Mucosa of stomach (tissue), 1 donor: Measurements from ENCODE around the gene UPF3B.
"Not testable (repeated sequence)": the region's sequence is repeated elsewhere in the genome, so short reads cannot be mapped to it uniquely, and the experiment has no call there.

Experiments
- H3K27me3 ChIP-seq: one replicate; pipeline ENCODE4 v1.7.0; 2013; ENCODE audit warnings: mild to moderate bottlenecking, low read length; ENCODE audit not compliant: control insufficient read depth, insufficient read depth
- H3K36me3 ChIP-seq: one replicate; pipeline ENCODE4 v1.7.0; 2013; ENCODE audit warnings: low read length; ENCODE audit not compliant: control insufficient read depth, insufficient read depth
- H3K4me1 ChIP-seq: one replicate; pipeline ENCODE4 v1.7.0; 2013; ENCODE audit warnings: mild to moderate bottlenecking, low read length; ENCODE audit not compliant: control insufficient read depth, insufficient read depth
- H3K4me3 ChIP-seq: one replicate; pipeline ENCODE4 v1.7.0; 2013; ENCODE audit warnings: low read length
- H3K9ac ChIP-seq: one replicate; pipeline ENCODE4 v1.7.0; 2013; ENCODE audit warnings: mild to moderate bottlenecking, low read length, moderate library complexity
- H3K9me3 ChIP-seq: one replicate; pipeline ENCODE4 v1.7.0; 2013; ENCODE audit warnings: mild to moderate bottlenecking, low read length, moderate library complexity; ENCODE audit not compliant: control insufficient read depth
- donor health status: Pancreatic carcinoma.

UPF3B gene

GRCh38 chrX:119852382-119853353 lies at the start of gene UPF3B:
TSS of gene UPF3B (minus strand) at chrX:119852963. CDS start at chrX:119852928, 35 bp downstream.
- Histone ChIP-seq H3K9me3 (no peaks in the 10 kb centered on the region), H3K9ac (peak within 1 kb of the TSS; percentile 88), H3K36me3 (no peaks in the 10 kb centered on the region), H3K27me3 (no peaks in the 10 kb centered on the region), H3K4me3 (peak within 1 kb of the TSS; percentile 67), H3K4me1 (no peaks in the 10 kb centered on the region)

- peaks cover 3% of the 10 kb centered on the region for H3K4me1 ChIP-seq
- H3K4me3 ChIP-seq: no peak overlapping the region
- H3K27me3 ChIP-seq: no peaks in the 10 kb centered on the region
- H3K36me3 ChIP-seq: no peaks in the 10 kb centered on the region
- H3K9ac ChIP-seq: no peak overlapping the region
- no peaks in the 10 kb centered on the region for H3K9me3 ChIP-seq
These were observed 48.2 kb upstream of the UPF3B start for GRCh38 chrX:119900976-119901375.

- no peaks in the 10 kb centered on the region for H3K36me3 ChIP-seq
- no peak overlapping the region for H3K9ac ChIP-seq
These were observed 46.4 kb upstream of the UPF3B start for GRCh38 chrX:119899125-119899524.

GRCh38 chrX:119895843-119896326 lies 43.1 kb upstream of the UPF3B start, which contains the start of gene AKAP14:
TSS of gene AKAP14 (plus strand) at chrX:119895893. CDS start at chrX:119903224, 7,331 bp downstream.
- Histone ChIP-seq H3K4me1 (peaks cover 3% of the 10 kb centered on the region), H3K27me3 (no peaks in the 10 kb centered on the region), H3K9ac (no peak within 1 kb of the TSS), H3K9me3 (no peaks in the 10 kb centered on the region), H3K4me3 (no peak within 1 kb of the TSS), H3K36me3 (no peaks in the 10 kb centered on the region)

More at GRCh38 chrX:119899125-119899524, 46.4 kb upstream of the UPF3B start:
- Histone ChIP-seq H3K9me3 (no peaks in the 10 kb centered on the region), H3K27me3 (no peaks in the 10 kb centered on the region), H3K4me3 (no peak overlapping the region), H3K4me1 (peaks cover 3% of the 10 kb centered on the region)

GRCh38 chrX:119891961-119892692 lies 39.4 kb upstream of the UPF3B start:
- H3K36me3 ChIP-seq, H3K9ac ChIP-seq, H3K27me3 ChIP-seq, H3K4me3 ChIP-seq, H3K9me3 ChIP-seq, H3K4me1 ChIP-seq: not testable (repeated sequence)

- H3K27me3 ChIP-seq, H3K9ac ChIP-seq, H3K36me3 ChIP-seq: not testable (repeated sequence)
These were observed 37.9 kb upstream of the UPF3B start for GRCh38 chrX:119890626-119891025.

GRCh38 chrX:119887721-119888425 lies 35.1 kb upstream of the UPF3B start:
- Histone ChIP-seq H3K9ac (no peak overlapping the region), H3K36me3 (no peaks in the 10 kb centered on the region), H3K4me1 (no peaks in the 10 kb centered on the region), H3K27me3 (no peaks in the 10 kb centered on the region), H3K9me3 (no peaks in the 10 kb centered on the region), H3K4me3 (no peak overlapping the region)

More at GRCh38 chrX:119890626-119891025, 37.9 kb upstream of the UPF3B start:
- not testable (repeated sequence) for H3K4me1 ChIP-seq, H3K9me3 ChIP-seq, H3K4me3 ChIP-seq

- no peak overlapping the region for H3K4me3 ChIP-seq
- H3K27me3 ChIP-seq: no peaks in the 10 kb centered on the region
- no peaks in the 10 kb centered on the region for H3K36me3 ChIP-seq
- H3K9me3 ChIP-seq: no peaks in the 10 kb centered on the region
- no peak overlapping the region for H3K9ac ChIP-seq
- no peaks in the 10 kb centered on the region for H3K4me1 ChIP-seq
These were observed 33.0 kb upstream of the UPF3B start for GRCh38 chrX:119885554-119886428.

- Histone ChIP-seq H3K9me3 (no peaks in the 10 kb centered on the region), H3K36me3 (no peaks in the 10 kb centered on the region), H3K4me1 (no peaks in the 10 kb centered on the region), H3K4me3 (no peak overlapping the region), H3K27me3 (no peaks in the 10 kb centered on the region), H3K9ac (no peak overlapping the region)
These were observed 28.0 kb upstream of the UPF3B start for GRCh38 chrX:119880552-119881437.

- Histone ChIP-seq H3K9ac (no peak overlapping the region), H3K27me3 (no peaks in the 10 kb centered on the region), H3K9me3 (no peaks in the 10 kb centered on the region), H3K4me3 (no peak overlapping the region), H3K4me1 (no peaks in the 10 kb centered on the region), H3K36me3 (no peaks in the 10 kb centered on the region)
These were observed 27.3 kb upstream of the UPF3B start for GRCh38 chrX:119880076-119880475.
